WTC11 (cell line): ENCODE measurements around the gene FGF3. TPM values are rescaled to one million over a fixed set of nuclear protein-coding genes. Genes with fewer than 3 reads are reported as not detected.

Experiments
- ATAC-seq: fragments of 200-7000 bp; cut with Tn5 transposase; 2 replicates; pipeline ENCODE4 v1.10.0; 2021; ENCODE audit warnings: mild to moderate bottlenecking, moderate library complexity
- CTCF ChIA-PET: fragments of 300-600 bp; sonication (Branson Sonifier 250); formaldehyde crosslinking; loops from one replicate; lab custom pipeline; 2021; ENCODE audit warnings: antibody characterized with exemption; lab: Charles Lee
- POLR2A ChIA-PET: fragments of 350-600 bp; sonication (Branson Sonifier 250); formaldehyde crosslinking; loops from one replicate; lab custom pipeline; 2021; ENCODE audit warnings: antibody characterized with exemption; lab: Charles Lee
- DNase-seq: peaks from one replicate; pipeline ENCODE4 v3.0.0; 2021; ENCODE audit warnings: low spot score
- H3K27ac Mint-ChIP-seq: 2 replicates; pipeline ENCODE4 v1.8.0; 2021; ENCODE audit warnings: mixed read lengths
- H3K27me3 Mint-ChIP-seq: 2 replicates; pipeline ENCODE4 v1.8.0; 2021; ENCODE audit warnings: low read depth, mild to moderate bottlenecking, moderate library complexity, mixed read lengths
- H3K36me3 Mint-ChIP-seq: 2 replicates; pipeline ENCODE4 v1.8.0; 2021; ENCODE audit warnings: mixed read lengths
- H3K4me1 Mint-ChIP-seq: 2 replicates; pipeline ENCODE4 v1.8.0; 2022; ENCODE audit warnings: mixed read lengths
- H3K4me3 Mint-ChIP-seq: 2 replicates; pipeline ENCODE4 v1.8.0; 2021; ENCODE audit warnings: mild to moderate bottlenecking, moderate library complexity, mixed read lengths
- H3K9me3 Mint-ChIP-seq: 2 replicates; pipeline ENCODE4 v1.8.0; 2021; ENCODE audit warnings: mixed read lengths
- CREB1 ChIP-seq: sonication (generic); formaldehyde crosslinking; IDR thresholded peaks from 2 replicates; pipeline ENCODE4 v1.8.0; 2023; ENCODE audit warnings: mild to moderate bottlenecking, missing genetic modification reagents
- CTCF ChIP-seq: fragments of 200-600 bp; IDR thresholded peaks from 2 replicates; pipeline ENCODE4 v1.8.0; 2022; ENCODE audit warnings: antibody characterized with exemption
- GTF2I ChIP-seq: fragments of 250-450 bp; sonication (Bioruptor Pico); conservative IDR thresholded peaks from 2 replicates; pipeline ENCODE4 v1.4.0; 2021; ENCODE audit warnings: mild to moderate bottlenecking
- MYBL2 ChIP-seq: sonication (generic); formaldehyde crosslinking; IDR thresholded peaks from 2 replicates; pipeline ENCODE4 v1.8.1; 2023; ENCODE audit warnings: mild to moderate bottlenecking, moderate library complexity, missing genetic modification reagents
- NFE2L1 ChIP-seq: sonication (generic); formaldehyde crosslinking; IDR thresholded peaks from 2 replicates; pipeline ENCODE4 v1.8.1; 2023; ENCODE audit warnings: missing genetic modification reagents
- RORB ChIP-seq: fragments of 250-450 bp; sonication (Bioruptor Pico); IDR thresholded peaks from 2 replicates; pipeline ENCODE4 v1.9.0; 2021; ENCODE audit warnings: mild to moderate bottlenecking
- SOX15 ChIP-seq: fragments of 250-450 bp; sonication (Bioruptor Pico); IDR thresholded peaks from 2 replicates; pipeline ENCODE4 v1.9.0; 2021; ENCODE audit warnings: mild to moderate bottlenecking
- USF2 ChIP-seq: sonication (generic); formaldehyde crosslinking; IDR thresholded peaks from 2 replicates; pipeline ENCODE4 v1.8.1; 2023; ENCODE audit warnings: mild to moderate bottlenecking, missing genetic modification reagents, moderate library complexity
- ZBTB43 ChIP-seq: sonication (generic); formaldehyde crosslinking; IDR thresholded peaks from 2 replicates; pipeline ENCODE4 v1.8.1; 2023; ENCODE audit warnings: mild to moderate bottlenecking, missing genetic modification reagents
- ZNF138 ChIP-seq: sonication (generic); formaldehyde crosslinking; conservative IDR thresholded peaks from 2 replicates; pipeline ENCODE4 v1.8.1; 2022; ENCODE audit warnings: mild to moderate bottlenecking, moderate library complexity, missing genetic modification reagents
- ZNF671 ChIP-seq: fragments of 250-450 bp; sonication (Bioruptor Pico); IDR thresholded peaks from 2 replicates; pipeline ENCODE4 v1.8.0; 2021; ENCODE audit warnings: mild to moderate bottlenecking
- total RNA-seq: library from RNA; stranded (reverse); gene quantifications from 3 replicates; pipeline ENCODE4 v1.2.3, GENCODE V29; 2021

The FGF3 gene
- total RNA-seq, 1 experiment from 2014 or later = not detected

GRCh38 chr11:69842746-69843528 lies 23.7 kb upstream of the FGF3 start (continued):
- TF ChIP-seq CREB1 (no peak), RORB (CRISPR knock-in tag) (no peak), ZNF138 (CRISPR knock-in tag) (no peak), SOX15 (CRISPR knock-in tag) (no peak), ZBTB43 (CRISPR knock-in tag) (no peak)

GRCh38 chr11:69841859-69842698 lies 22.9 kb upstream of the FGF3 start:
- DNase-seq (peak; percentile 65), ATAC-seq (peak; percentile 73)
- Mint-ChIP-seq H3K4me1 (peaks cover 4% of the 10 kb centered on the region), H3K4me3 (no peak overlapping the region), H3K36me3 (no peaks in the 10 kb centered on the region), H3K27me3 (no peaks in the 10 kb centered on the region; the same call in 1 of the 2 replicates), H3K9me3 (peaks cover 7% of the 10 kb centered on the region; the same call in 1 of the 2 replicates), H3K27ac (no peak overlapping the region)
- TF ChIP-seq MYBL2 (CRISPR knock-in tag) (no peak), ZNF671 (CRISPR knock-in tag) (peak; percentile 34; the same call in 1 of the 2 replicates), GTF2I (CRISPR knock-in tag) (peak; percentile 94), CTCF (peak; percentile 37; the same call in 1 of the 2 replicates)
- ChIA-PET CTCF (interaction anchor here (0.5 to 2.6 kb wide), 29 partner anchors 9 to 631 kb away, joined by 3 to 21 read pairs (median 4); partner anchors contain the start of gene FGF3), POLR2A (interaction anchor here (1.5 kb wide), 1 partner anchor 46 kb away, joined by 6 read pairs; no protein-coding TSS in a partner anchor)

GRCh38 chr11:69841170-69841858 lies 22.1 kb upstream of the FGF3 start:
- no peaks in the 10 kb centered on the region for H3K36me3 Mint-ChIP-seq
- no peak for DNase-seq
- POLR2A ChIA-PET = no interaction called here
- CTCF ChIA-PET = interaction anchor here (0.6 to 2.6 kb wide), 21 partner anchors 8 to 1381 kb away, joined by 3 to 21 read pairs (median 5); partner anchors contain the start of genes FGF3 and PPP6R3
- no peak for ATAC-seq
- no peak overlapping the region for H3K27ac Mint-ChIP-seq
- H3K9me3 Mint-ChIP-seq = peaks cover 7% of the 10 kb centered on the region; the same call in 1 of the 2 replicates
- TF ChIP-seq NFE2L1 (CRISPR knock-in tag) (0 out of 2 replicates have a peak, but pooled peaks have one; percentile 27), USF2 (CRISPR knock-in tag) (no peak)
- peaks cover 4% of the 10 kb centered on the region for H3K4me1 Mint-ChIP-seq
- H3K27me3 Mint-ChIP-seq = no peaks in the 10 kb centered on the region; the same call in 1 of the 2 replicates
- no peak overlapping the region for H3K4me3 Mint-ChIP-seq
